Pons (tissue), 1 donor: ENCODE data around the gene ANKRD44.
"Not testable (repeated sequence)": the region's sequence is repeated elsewhere in the genome, so short reads cannot be mapped to it uniquely, and the experiment has no call there.

Experiments used
- DNase-seq: peaks from one replicate; pipeline ENCODE4 v3.0.0-alpha.2; 2016; ENCODE audit warnings: low spot score

The ANKRD44 gene

DNA sequence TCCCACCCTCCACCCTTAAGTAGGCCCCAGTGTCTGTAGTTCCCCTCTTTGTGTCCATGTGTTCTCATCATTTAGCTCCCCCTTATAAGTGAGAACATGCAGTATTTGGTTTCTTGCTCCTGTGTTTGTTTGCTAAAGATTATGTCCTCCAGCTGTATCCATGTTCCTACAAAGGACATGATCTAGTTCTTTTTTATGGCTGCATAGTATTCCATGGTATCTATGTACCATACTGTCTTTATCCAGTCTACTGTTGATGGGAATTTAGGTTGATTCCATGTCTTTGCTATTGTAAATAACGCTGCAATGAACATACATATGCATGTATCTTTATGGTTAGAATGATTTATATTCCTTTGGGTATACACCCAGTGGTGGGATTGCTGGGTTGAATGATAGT is 233.9 kb downstream of the ANKRD44 start:
- no peak for DNase-seq

DNA sequence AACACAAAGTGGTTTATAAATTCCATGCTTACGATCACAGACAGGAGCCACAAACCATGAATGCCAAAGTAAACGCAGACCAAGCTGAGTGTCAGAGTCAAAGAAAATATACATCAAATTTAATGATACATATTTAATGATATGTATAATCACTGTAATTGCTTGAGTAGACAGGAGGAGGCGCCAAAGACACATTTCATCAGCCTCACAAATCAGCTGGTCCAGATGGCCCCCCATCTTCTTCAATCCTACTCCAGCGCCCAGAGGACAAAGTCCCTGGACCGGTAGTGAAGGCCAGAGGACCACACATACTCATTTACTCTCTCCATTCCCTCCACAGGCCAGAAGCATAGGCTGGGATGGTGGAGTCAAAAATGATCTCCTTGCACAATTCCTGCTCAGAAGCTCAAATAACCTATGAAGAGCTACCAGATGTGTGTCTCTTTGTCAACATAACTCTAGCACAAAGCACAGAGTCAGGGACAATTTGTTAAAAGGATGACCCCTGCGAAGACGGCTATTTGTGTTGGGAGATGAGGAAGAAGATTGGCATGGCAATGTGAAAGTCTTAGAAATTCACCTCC is 234.7 kb downstream of the ANKRD44 start:
- DNase-seq = no peak

DNA sequence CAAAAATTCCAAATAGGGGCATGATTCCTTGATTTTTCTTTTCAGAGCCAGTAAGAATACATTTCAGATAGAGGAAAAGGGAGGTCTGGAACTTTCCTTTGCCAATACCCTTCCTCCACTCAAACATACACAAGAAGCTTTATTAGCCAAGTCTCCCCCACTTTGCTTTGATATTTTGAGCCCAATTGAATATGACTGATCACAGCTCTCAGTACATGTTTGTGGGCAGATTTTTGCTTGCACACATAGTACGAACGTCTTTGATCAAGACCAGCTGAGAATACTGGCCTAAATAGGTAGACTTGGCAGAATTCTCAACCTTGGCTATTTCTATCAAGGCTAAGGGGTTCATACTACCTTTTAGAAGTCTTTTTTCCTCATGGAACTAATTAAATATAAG is 235.3 kb downstream of the ANKRD44 start:
- no peak for DNase-seq

DNA sequence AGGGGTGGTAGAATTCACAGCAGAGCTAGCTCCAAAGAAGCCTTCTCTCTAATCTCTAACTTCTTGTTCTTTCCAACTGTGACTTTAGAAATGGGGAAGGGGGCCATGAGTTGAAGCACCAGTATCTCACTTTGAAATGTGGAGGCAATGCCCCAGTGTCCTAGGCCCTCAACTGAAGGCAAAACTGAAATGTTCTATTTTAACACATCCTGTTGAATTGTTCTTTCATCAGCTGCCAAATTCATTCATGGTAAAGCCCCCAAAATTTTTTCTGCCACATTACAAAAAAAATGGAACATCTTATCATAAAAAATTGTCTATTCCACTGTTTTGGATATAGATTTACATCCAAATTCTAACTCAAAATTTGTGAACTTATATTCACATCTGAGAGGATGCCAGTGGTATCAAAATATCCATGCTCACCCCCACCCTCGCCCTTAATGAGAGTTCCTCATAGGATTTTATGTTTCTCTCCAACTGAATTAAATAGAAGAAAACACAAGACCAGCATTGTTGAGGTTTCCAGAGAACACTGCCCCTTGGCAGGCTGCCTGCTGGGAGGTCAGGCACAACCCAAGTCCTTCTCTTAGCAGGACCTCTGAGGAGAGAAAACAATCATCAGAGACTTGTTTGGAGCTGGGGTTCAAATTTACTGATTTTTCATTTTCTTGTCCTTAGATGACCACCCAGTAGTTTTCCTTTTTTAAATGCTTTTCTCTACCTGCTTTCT is 236.7 kb downstream of the ANKRD44 start:
- peak; percentile 99 for DNase-seq

DNA sequence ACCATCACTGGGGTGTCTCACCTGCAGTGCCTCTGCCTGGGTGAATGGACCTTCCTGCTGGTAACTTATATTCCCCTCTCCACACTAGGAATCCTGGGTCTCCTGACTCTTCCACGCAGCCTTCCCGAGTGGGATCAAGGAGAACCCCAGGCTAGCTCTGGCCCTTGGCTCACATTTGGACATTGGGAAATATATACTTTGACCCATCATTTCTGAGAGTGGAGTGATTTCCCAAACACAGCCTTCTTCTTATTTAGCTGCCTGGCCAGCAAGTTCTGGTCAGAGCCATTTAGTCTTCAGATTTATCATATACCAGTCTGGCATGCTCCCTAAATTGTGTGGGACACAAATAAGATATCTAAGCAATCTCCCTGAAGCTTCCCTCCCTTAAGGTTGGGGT is 237.3 kb downstream of the ANKRD44 start:
- peak; percentile 59 for DNase-seq

DNA sequence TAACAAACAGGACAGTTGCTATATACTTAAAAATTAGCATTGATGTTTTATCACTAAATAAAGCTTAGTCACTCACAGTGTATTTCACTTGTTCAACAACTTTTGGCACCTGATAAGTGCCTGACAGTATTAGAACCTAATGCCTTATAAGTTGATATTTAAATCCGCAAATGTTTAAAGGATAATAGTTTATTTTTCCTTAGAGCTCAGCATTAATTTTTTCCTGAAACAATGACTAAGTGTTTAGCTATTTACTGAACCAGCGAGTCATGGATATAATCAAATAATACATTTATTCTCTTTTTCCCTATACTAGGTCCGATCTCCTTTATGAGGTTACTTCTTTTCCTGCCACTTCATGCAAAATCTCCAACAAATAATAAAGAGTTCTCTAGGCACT is 238.0 kb downstream of the ANKRD44 start:
- no peak for DNase-seq

DNA sequence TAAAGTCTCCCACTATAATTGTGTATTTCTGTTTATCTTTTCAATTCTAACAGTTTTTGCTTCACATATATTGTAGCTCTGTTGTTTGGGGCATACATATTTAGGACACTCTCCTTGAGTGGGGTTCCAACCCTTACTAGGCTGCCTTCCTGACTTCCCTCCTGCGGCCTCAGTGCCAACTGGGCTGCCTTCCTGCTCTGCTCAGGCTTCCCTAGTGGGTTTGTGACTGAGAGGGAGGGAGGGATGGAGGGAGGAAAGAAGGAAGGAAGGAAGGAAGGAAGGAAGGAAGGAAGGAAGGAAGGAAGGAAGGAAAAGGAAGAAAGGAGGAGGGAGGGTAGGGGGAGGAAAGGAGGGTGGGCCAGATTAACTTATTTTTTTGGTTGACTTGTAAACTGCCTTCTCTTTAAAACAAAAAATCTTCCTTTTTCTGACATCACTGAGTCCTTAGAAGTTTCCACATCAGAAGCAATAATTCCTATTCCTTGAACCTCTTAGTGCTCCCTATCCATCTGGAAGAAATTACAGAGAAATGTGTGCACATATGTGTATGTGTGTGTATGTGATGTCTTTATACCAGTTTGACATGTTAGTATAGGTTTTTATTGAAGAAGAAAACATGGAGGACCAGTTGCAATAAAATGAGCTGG is 238.7 kb downstream of the ANKRD44 start:
- DNase-seq = no peak

DNA sequence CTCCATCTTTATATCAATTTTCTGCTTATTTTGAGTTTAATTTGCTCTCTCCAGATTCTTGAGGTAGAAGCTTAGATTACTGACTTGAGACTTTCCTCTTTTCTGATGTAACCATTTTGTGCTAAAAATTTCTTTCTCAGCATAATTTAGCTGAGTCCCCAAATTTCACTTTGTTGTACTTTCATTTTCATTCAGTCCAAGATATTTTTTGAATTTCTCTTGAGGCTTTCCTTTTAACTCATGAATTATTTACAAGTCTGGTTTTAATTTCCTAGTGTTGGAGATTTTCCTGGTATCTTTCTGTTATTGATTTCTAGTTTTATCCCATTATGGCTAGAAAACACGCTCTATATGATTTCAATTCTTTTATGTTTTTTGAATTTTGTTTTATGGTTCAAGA is 239.4 kb downstream of the ANKRD44 start:
- DNase-seq = no peak

DNA sequence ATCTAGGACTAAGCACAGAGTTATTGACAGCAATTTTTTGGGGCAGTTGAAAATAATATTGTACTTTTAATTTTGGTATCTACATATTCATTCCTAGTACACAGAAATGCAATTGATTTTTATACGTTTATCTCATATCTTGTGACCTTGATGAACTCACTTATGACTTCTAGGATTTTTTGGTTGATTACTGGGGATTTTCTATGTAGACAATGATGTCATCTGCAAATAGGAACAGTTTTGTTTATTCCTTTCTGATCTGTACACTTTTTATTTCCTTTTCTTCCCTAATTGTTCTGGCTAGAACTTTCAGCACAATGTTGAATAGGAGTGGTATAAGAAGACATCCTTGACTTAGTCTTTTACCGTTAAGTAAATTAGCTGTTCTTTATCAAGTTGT is 240.6 kb downstream of the ANKRD44 start:
- no peak for DNase-seq

DNA sequence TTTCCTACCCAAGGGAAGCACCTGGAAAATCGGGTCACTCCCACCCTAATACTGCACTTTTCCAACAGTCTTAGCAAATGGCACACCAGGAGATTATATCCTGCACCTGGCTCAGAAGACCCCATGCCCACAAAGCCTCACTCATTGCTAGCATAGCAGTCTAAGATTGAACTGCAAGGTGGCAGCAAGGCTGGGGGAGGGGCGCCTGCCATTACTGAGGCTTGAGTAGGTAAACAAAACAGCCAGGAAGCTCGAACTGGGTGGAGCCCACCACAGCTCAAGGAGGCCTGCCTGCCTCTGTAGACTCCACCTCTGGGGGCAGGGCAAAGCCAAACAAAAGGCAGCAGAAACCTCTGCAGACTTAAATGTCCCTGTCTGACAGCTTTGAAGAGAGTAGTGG is 248.0 kb downstream of the ANKRD44 start:
- DNase-seq = not testable (repeated sequence)

DNA sequence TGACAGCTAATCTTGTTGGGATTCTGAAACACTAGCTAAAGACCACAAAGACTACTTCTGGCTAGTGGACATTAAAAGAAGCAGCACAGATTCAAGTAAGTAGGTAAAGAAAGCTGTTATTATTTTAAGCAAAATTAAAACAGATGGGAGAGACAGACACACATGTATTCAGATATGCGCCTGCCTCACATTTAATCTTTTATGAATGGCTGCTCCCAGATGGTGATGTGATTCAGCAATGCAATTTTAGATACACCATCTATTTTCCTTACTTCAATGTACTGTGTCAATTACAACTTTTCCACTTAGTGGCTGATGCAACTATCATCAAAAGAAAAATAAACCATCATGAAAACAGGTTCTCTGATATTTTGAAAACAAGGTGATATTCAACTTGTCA is 251.1 kb downstream of the ANKRD44 start:
- no peak for DNase-seq

DNA sequence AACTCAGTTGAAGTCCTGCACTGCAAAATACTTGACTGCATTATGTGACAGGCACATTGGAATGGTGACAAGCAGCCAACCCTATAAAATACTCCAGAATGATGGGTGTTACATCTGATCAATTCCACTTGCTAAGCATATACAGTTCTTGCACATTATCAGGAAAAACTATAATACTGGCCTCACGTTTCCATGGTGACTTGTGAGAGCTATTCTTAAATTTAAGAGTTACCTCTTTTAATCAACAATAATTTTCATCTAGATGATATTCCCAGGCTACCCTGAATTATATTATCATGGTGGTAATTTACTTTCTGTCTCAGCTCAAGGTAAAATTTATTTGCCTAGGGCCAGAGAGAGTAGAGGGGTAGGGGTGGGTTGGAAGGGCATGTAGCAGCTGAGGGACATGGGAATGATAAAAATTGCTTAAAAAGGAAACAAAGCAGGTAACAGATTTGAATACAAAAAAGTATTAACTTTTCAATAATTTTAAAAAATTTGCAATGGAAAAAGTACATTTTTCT is 251.7 kb downstream of the ANKRD44 start:
- DNase-seq = no peak

DNA sequence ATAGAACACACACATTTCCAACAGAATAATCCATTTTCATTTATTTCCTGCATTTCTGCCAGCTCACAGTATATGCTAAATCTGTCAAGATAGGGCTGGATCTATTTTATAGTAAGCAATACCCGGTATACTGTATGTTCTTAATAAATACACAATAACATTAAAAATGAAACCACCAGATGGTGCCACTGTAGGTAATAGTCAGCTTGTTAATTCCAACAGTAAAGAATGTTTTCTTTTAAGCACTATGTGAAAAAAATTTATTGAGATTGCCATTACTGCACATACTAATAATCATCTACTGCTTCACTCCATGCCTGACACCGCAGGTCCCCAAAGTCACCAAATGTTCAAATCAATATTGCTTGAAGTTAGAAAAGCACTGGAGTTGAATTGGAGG is 252.6 kb downstream of the ANKRD44 start:
- DNase-seq = no peak

DNA sequence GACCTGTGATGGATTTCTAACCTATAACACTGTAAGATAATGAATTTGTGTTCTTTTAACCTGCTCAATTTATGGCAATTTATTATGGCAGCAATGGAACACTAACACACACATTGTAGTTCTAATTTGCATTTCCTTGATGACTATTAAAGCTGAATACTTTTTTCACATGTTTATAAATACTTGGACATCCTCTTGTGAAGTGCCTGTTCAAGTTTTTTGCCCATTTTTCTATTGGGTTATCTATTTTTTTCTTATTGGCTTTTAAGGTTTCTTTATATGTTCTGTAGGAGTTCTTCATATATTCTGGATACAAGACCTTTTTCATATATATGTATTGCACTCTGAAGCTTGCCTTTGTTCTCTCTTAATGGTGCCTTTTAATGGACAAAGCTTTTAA is 255.5 kb downstream of the ANKRD44 start:
- DNase-seq = no peak

DNA sequence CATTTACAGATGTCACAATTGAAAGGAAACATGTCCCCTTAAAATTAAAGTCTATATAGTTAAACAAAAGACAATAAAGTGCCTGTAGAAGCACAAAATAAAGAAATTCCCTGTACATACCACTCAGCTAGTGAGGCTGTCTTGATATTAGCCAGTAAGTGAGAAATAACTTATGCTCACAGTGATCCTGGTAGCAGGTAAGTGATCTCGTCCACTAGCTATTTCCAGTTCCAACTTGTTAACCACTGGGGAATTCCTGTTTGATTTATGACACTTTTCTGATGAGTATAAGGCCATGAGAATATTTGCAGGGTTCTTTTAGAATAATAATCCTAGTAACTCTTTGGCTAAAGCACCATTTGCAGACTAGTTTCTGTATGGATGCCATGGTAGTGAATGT is 256.1 kb downstream of the ANKRD44 start:
- no peak for DNase-seq

DNA sequence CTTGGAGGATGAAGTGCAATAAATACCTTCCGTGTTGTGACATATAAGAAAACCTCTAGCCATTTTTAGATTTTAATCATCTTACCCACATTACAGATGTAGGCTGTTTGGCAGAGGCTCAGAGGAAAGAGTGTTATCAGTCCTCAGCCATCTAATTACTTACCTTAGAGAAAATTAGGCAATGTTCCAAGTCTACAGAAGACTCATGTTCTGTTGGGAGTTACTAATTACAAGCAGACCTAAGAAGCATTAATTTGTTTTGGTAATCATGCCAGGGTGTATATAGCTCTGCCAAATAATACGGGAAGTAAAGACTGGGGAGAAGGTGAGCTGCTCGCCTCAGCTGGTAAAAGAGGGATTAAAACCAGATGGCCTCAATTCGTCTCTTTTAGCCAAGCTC is 258.2 kb downstream of the ANKRD44 start:
- DNase-seq = no peak

DNA sequence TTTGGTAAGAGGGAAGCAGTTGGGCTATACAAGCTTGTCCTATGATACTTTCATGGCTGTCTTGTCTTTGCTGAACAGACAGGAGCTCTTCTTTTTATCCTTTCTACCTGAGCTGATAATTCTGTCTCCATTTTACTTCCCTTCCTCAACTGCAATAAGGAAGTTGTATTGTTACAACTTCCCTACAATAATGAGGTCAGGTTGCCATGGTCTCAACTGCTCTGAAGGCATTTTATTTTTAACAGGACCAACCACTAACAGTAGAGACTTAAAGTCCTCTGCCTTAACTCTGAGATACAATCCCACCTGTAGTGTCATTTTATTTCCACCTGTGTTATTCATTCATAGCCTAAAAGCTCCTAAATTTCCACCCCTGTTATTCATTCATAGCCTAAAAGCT is 265.5 kb downstream of the ANKRD44 start:
- no peak for DNase-seq

DNA sequence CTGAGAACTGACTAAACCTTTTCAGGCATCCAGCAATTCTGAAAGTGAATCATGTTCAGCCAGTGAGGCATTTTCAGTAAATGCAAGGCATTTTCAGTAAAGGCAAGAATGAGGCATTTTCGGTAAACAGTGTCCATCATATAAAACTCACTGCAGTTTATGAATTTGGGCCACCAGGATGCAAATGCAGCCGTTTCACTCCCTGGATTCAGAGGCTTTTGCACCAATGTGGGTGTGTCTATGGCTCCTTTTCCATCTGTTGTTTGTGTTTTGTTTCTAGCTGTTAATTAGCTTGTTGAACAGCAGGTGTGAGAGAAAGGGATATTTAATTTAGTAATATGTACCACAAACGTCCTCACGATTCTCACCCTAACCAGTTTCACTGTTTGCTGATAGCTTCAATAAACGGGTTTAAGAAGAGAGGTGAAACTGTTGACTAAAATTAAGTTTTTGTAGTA is 267.8 kb downstream of the ANKRD44 start:
- DNase-seq = no peak

DNA sequence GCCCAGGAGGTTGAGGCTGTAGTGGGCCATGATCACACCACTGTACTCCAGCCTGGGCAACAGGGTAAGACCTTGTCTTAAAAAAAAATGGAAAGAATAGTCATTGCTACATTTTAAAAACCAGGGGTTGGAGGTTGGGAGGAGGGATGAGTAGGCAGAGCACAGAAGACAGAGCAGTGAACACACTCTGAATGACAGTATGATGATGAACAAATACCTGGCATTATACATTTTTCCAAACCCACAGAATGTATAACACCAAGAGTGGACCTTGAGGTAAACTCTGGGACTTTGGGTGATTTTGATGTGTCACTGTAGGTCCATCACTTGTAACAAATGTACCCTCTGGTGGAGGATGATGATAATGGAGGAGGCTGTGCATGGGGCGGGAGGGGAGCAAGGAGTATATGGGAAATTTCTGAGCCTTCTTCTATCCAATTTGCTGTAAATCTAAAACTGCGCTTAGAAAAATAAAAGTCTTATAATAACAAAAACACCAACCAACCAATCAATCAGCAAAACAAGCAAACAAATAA is 272.6 kb downstream of the ANKRD44 start:
- no peak for DNase-seq

DNA sequence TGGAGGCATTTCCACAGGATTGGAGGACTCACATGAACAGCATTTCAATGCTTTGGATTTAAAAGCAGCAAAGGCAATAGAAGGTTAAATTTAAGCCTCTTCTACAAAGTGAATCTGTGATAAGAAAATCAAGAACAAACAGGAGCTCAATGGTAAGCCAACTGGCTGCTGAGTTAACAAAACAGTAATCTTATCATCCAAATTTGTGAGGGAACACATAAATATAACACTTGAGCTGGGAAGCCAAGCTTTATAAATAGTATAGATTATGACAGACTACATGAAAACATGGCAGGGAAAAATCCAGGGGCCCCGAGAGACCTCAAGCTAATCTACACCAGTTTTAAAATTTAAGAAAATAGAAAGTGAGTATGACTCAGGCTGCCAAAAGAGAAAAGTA is 275.6 kb downstream of the ANKRD44 start:
- DNase-seq = no peak

DNA sequence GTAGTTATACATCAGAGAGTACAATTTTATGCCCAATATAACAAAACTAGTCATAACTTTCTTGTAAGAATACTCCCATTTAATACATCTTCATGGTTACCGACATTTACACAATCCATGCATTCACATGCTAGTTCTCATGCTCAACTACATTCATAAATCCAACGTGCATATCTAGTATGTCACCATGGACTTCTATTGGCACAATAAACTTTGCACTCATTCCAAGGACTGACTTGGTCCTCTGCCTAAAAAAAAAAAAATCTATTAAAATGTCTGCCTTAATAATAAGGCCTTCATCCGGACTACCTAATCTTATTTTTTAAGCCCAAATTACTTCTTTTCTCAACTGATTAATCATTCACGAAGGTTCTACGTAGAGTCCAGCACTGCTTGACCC is 276.3 kb downstream of the ANKRD44 start:
- no peak for DNase-seq

DNA sequence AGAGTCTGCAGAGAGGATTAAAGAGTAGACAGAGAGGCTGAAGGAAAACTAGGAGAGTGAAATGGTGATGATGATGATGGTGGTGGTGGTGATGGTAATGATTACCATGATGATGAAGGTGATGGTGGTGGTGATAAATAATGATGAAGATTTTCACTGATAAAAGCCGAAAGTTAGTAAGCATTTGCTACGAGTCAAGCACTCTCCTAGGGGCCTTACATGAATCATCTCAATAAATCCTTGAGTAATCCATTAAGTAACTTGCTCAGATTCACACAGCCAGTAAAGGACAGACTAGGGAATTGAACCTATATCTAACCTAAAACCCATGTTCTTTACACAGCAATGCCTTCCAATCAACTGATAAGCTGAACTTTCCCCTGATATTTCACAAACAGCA is 277.4 kb downstream of the ANKRD44 start:
- no peak for DNase-seq

DNA sequence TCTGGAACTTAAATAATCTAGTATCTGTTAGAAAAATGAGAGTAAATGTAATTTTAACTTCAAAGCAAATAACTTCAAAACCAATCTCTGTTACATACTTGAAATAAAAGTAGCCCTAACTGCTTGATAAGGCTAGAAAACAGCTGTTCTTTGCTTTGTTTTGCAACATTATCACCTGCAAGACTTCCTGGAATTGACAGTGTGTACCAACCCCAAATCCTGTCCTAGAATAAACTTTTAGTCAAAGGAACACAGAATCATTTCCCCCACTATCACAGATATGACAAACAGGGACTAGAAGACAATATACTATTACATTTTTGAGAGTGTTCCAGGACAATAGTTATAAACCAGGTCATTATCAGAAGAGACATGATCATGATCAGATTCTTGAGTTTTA is 278.8 kb downstream of the ANKRD44 start:
- DNase-seq = no peak
